Activated CD4-positive, alpha-beta T cell treated with anti-CD3 and anti-CD28 coated beads for 1 hour (primary cell): ENCODE measurements around the gene SORL1.
A peak's percentile ranks its signal among the peaks of the same experiment; 100 is the strongest.
"Not testable (repeated sequence)": the region's sequence is repeated elsewhere in the genome, so short reads cannot be mapped to it uniquely, and the experiment has no call there.

Source experiments
- DNase-seq: peaks from one replicate; pipeline ENCODE4 v3.0.0-alpha.2; 2020

Gene SORL1

GRCh38 chr11:121569332-121570299, 117.5 kb downstream of the SORL1 start:
- not testable (repeated sequence) for DNase-seq

GRCh38 chr11:121570453-121570852, 118.3 kb downstream of the SORL1 start:
- DNase-seq = no peak

GRCh38 chr11:121571506-121571905, 119.4 kb downstream of the SORL1 start:
- no peak for DNase-seq

- DNase-seq = no peak
Measured at GRCh38 chr11:121572571-121573059, 120.5 kb downstream of the SORL1 start.

- DNase-seq = no peak
Measured at GRCh38 chr11:121574801-121575200, 122.7 kb downstream of the SORL1 start.

- no peak for DNase-seq
Measured at GRCh38 chr11:121575250-121575962, 123.3 kb downstream of the SORL1 start.

- DNase-seq = no peak
Measured at GRCh38 chr11:121575963-121576290, 123.8 kb downstream of the SORL1 start.

- no peak for DNase-seq
Measured at GRCh38 chr11:121576531-121576930, 124.4 kb downstream of the SORL1 start.

GRCh38 chr11:121577106-121577848, 125.2 kb downstream of the SORL1 start:
- DNase-seq = no peak

GRCh38 chr11:121578251-121578976, 126.3 kb downstream of the SORL1 start:
- no peak for DNase-seq

- no peak for DNase-seq
Measured at GRCh38 chr11:121580154-121580553, 128.0 kb downstream of the SORL1 start.

GRCh38 chr11:121581607-121582006, 129.5 kb downstream of the SORL1 start:
- DNase-seq = no peak

- DNase-seq = no peak
Measured at GRCh38 chr11:121582296-121582695, 130.2 kb downstream of the SORL1 start.

- DNase-seq = no peak
Measured at GRCh38 chr11:121583825-121584224, 131.7 kb downstream of the SORL1 start.

- no peak for DNase-seq
Measured at GRCh38 chr11:121586750-121587149, 134.6 kb downstream of the SORL1 start.

GRCh38 chr11:121587182-121587581, 135.1 kb downstream of the SORL1 start:
- no peak for DNase-seq

- no peak for DNase-seq
Measured at GRCh38 chr11:121588747-121589146, 136.6 kb downstream of the SORL1 start.

GRCh38 chr11:121589946-121590537, 137.9 kb downstream of the SORL1 start:
- no peak for DNase-seq

GRCh38 chr11:121590772-121591404, 138.8 kb downstream of the SORL1 start:
- DNase-seq = no peak

GRCh38 chr11:121591405-121592033, 139.4 kb downstream of the SORL1 start:
- DNase-seq = peak; percentile 39

GRCh38 chr11:121592708-121593107, 140.6 kb downstream of the SORL1 start:
- DNase-seq = no peak
